ENCODE results near the gene ZNF414.

ZNF414 gene

DNA sequence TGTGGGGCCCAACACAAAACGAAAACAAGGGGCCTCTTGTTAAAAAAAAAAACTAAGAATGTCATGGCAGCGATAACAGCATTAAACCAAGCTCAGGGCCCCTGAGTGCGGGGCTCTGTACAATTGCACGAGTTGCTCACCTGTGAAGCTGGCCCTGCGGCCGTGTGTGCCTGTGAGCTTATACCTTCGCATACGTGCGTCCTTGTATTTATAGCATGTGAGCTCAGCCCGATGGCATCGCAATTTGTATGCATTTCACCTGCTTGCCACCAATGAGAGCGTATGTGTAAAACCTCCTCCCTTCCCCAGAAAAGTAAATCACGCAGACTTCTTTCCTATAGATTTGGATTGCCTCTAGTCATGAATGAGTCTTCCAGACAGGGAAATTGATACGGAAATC lies 52.1 kb downstream of the ZNF414 start:
- DNase-seq, result no peak

- no peak for DNase-seq
Measured at GRCh38 chr19:8461376-8461775, 52.6 kb downstream of the ZNF414 start.

GRCh38 chr19:8460516-8461298 lies 53.3 kb downstream of the ZNF414 start:
- DNase-seq, result no peak
